ENCODE measurements around the gene LST1.

LST1 gene

GRCh38 chr6:31544676-31545075 lies 41.4 kb upstream of the LST1 start:
- H3K27ac ChIP-seq (ENCODE audit: low read depth, low read length) = no peak overlapping the region
- no peak overlapping the region for H2AFZ ChIP-seq (ENCODE audit: low read depth, low read length, severe bottlenecking)
- no peak overlapping the region for H3K9ac ChIP-seq (ENCODE audit: low read length)
- no peaks in the 10 kb centered on the region for H3K27me3 ChIP-seq (ENCODE audit: low read length)
- H3K9me2 ChIP-seq (replicated peaks; ENCODE audit: insufficient read depth, low read length) = no peaks in the 10 kb centered on the region
- no peak overlapping the region for H3K4me3 ChIP-seq (ENCODE audit: insufficient read depth, low read length, poor library complexity, severe bottlenecking)
- no peaks in the 10 kb centered on the region for H3K9me3 ChIP-seq (ENCODE audit: insufficient read depth, low read length)
- no peak for TF ChIP-seq EZH2phosphoT487 (conservative IDR thresholded peaks at IDR 0.05; ENCODE audit: low read length)
- TF ChIP-seq, protein P1, sequence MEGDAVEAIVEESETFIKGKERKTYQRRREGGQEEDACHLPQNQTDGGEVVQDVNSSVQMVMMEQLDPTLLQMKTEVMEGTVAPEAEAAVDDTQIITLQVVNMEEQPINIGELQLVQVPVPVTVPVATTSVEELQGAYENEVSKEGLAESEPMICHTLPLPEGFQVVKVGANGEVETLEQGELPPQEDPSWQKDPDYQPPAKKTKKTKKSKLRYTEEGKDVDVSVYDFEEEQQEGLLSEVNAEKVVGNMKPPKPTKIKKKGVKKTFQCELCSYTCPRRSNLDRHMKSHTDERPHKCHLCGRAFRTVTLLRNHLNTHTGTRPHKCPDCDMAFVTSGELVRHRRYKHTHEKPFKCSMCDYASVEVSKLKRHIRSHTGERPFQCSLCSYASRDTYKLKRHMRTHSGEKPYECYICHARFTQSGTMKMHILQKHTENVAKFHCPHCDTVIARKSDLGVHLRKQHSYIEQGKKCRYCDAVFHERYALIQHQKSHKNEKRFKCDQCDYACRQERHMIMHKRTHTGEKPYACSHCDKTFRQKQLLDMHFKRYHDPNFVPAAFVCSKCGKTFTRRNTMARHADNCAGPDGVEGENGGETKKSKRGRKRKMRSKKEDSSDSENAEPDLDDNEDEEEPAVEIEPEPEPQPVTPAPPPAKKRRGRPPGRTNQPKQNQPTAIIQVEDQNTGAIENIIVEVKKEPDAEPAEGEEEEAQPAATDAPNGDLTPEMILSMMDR (IDR thresholded peaks at IDR 0.05; ENCODE audit: insufficient read depth, low read length, poor library complexity, severe bottlenecking) = no peak
- peaks cover 46% of the 10 kb centered on the region for H3F3A ChIP-seq (ENCODE audit: insufficient read depth)
- H3K79me2 ChIP-seq (ENCODE audit: insufficient read depth, low read length) = peaks cover 33% of the 10 kb centered on the region
- H3K4me2 ChIP-seq (ENCODE audit: low read depth, low read length, poor library complexity, severe bottlenecking) = no peak overlapping the region
- peaks cover 16% of the 10 kb centered on the region for H3K36me3 ChIP-seq (ENCODE audit: low read length)
- peaks cover 13% of the 10 kb centered on the region for H4K20me1 ChIP-seq (ENCODE audit: low read depth, low read length)

DNA sequence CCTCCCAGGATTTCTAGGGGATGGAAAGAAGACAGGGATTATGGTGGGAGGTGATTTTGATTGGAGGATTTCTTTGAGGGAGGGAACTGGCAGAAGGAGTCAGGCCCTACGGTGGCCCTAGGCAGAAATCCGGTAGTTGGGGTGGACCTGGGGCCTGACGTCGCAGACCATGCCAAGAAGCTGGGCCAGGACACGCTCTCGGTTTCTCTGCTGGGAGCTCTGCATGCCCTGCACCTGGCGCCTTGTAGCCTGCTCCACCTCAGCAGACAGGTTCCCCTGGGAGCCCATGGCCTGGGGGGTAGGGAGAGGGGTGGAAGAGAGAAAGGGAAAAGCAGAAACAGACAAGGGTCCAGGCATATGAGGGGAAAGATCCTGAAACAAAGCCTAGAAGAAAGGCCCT lies 40.8 kb upstream of the LST1 start:
- no peaks in the 10 kb centered on the region for H3K27me3 ChIP-seq (ENCODE audit: low read length)
- peaks cover 49% of the 10 kb centered on the region for H3F3A ChIP-seq (ENCODE audit: insufficient read depth)
- no peaks in the 10 kb centered on the region for H3K9me3 ChIP-seq (ENCODE audit: insufficient read depth, low read length)
- H3K9ac ChIP-seq (ENCODE audit: low read length) = no peak overlapping the region
- H3K4me2 ChIP-seq (ENCODE audit: low read depth, low read length, poor library complexity, severe bottlenecking) = no peak overlapping the region
- TF ChIP-seq EZH2phosphoT487 (conservative IDR thresholded peaks at IDR 0.05; ENCODE audit: low read length) = no peak
- TF ChIP-seq, protein P1 (IDR thresholded peaks at IDR 0.05; ENCODE audit: insufficient read depth, low read length, poor library complexity, severe bottlenecking) = no peak
- no peak overlapping the region for H3K4me3 ChIP-seq (ENCODE audit: insufficient read depth, low read length, poor library complexity, severe bottlenecking)
- peaks cover 27% of the 10 kb centered on the region for H3K79me2 ChIP-seq (ENCODE audit: insufficient read depth, low read length)
- peaks cover 11% of the 10 kb centered on the region for H3K36me3 ChIP-seq (ENCODE audit: low read length)
- H3K9me2 ChIP-seq (replicated peaks; ENCODE audit: insufficient read depth, low read length) = no peaks in the 10 kb centered on the region
- no peak overlapping the region for H2AFZ ChIP-seq (ENCODE audit: low read depth, low read length, severe bottlenecking)
- peaks cover 7% of the 10 kb centered on the region for H4K20me1 ChIP-seq (ENCODE audit: low read depth, low read length)
- no peak overlapping the region for H3K27ac ChIP-seq (ENCODE audit: low read depth, low read length)

GRCh38 chr6:31546339-31546957 lies 39.6 kb upstream of the LST1 start, which contains the start of gene ATP6V1G2:
Gene ATP6V1G2, minus strand, starts transcription at chr6:31546608. Its CDS starts 49 bp downstream, at chr6:31546559.
- H3K36me3 ChIP-seq (ENCODE audit: low read length) = 0 out of 2 replicates have a peak, but pooled peaks cover 4% of the 10 kb centered on the region
- no peaks in the 10 kb centered on the region for H3K27me3 ChIP-seq (ENCODE audit: low read length)
- H3K79me2 ChIP-seq (ENCODE audit: insufficient read depth, low read length) = peaks cover 15% of the 10 kb centered on the region
- H3K9me2 ChIP-seq (replicated peaks; ENCODE audit: insufficient read depth, low read length) = no peaks in the 10 kb centered on the region
- H3K9ac ChIP-seq (ENCODE audit: low read length) = peak within 1 kb of the TSS; percentile 61
- no peaks in the 10 kb centered on the region for H4K20me1 ChIP-seq (ENCODE audit: low read depth, low read length)
- peak within 1 kb of the TSS; percentile 43 for H2AFZ ChIP-seq (ENCODE audit: low read depth, low read length, severe bottlenecking)
- H3K27ac ChIP-seq (ENCODE audit: low read depth, low read length) = peak within 1 kb of the TSS; percentile 71
- peak within 1 kb of the TSS; percentile 60 for H3K4me3 ChIP-seq (ENCODE audit: insufficient read depth, low read length, poor library complexity, severe bottlenecking)
- no peaks in the 10 kb centered on the region for H3K9me3 ChIP-seq (ENCODE audit: insufficient read depth, low read length)
- peak within 1 kb of the TSS; percentile 87 for H3K4me2 ChIP-seq (ENCODE audit: low read depth, low read length, poor library complexity, severe bottlenecking)
- TF ChIP-seq EZH2phosphoT487 (conservative IDR thresholded peaks at IDR 0.05; ENCODE audit: low read length) = no peak
- TF ChIP-seq, protein P1 (IDR thresholded peaks at IDR 0.05; ENCODE audit: insufficient read depth, low read length, poor library complexity, severe bottlenecking) = peak; percentile 100
- H3F3A ChIP-seq (ENCODE audit: insufficient read depth) = peaks cover 52% of the 10 kb centered on the region
